Fibroblast of the conjunctiva (primary cell): ENCODE measurements around the gene DOCK3.
"Not testable (repeated sequence)": the region's sequence is repeated elsewhere in the genome, so short reads cannot be mapped to it uniquely, and the experiment has no call there.

ENCODE experiments used
- DNase-seq: peaks from one replicate; pipeline ENCODE4 v3.0.0-alpha.2; 2010; ENCODE audit warnings: low read depth

Gene DOCK3

GRCh38 chr3:51307945-51308607 is 633.3 kb downstream of the DOCK3 start:
- not testable (repeated sequence) for DNase-seq

GRCh38 chr3:51311055-51311454 is 636.3 kb downstream of the DOCK3 start:
- DNase-seq, result peak; percentile 1

- no peak for DNase-seq
These were observed 653.5 kb downstream of the DOCK3 start for GRCh38 chr3:51328206-51328605.

- no peak for DNase-seq
These were observed 655.3 kb downstream of the DOCK3 start for GRCh38 chr3:51330046-51330445.

- no peak for DNase-seq
These were observed 657.4 kb downstream of the DOCK3 start for GRCh38 chr3:51332156-51332555.

GRCh38 chr3:51333021-51333420 is 658.3 kb downstream of the DOCK3 start:
- no peak for DNase-seq

GRCh38 chr3:51336261-51336660 is 661.5 kb downstream of the DOCK3 start:
- DNase-seq, result no peak

- DNase-seq, result no peak
These were observed 662.9 kb downstream of the DOCK3 start for GRCh38 chr3:51337666-51338065.

GRCh38 chr3:51338632-51339031 is 663.9 kb downstream of the DOCK3 start:
- DNase-seq, result no peak

- DNase-seq, result peak; percentile 91
These were observed 665.5 kb downstream of the DOCK3 start for GRCh38 chr3:51340013-51340829.

- no peak for DNase-seq
These were observed 666.4 kb downstream of the DOCK3 start for GRCh38 chr3:51340989-51341636.

- DNase-seq, result peak; percentile 68
These were observed 669.4 kb downstream of the DOCK3 start for GRCh38 chr3:51343918-51344687.

GRCh38 chr3:51350751-51351150 is 676.0 kb downstream of the DOCK3 start:
- no peak for DNase-seq

GRCh38 chr3:51353131-51353530 is 678.4 kb downstream of the DOCK3 start:
- DNase-seq, result no peak

GRCh38 chr3:51353691-51354090 is 679.0 kb downstream of the DOCK3 start:
- no peak for DNase-seq

- no peak for DNase-seq
These were observed 679.4 kb downstream of the DOCK3 start for GRCh38 chr3:51354172-51354571.

- no peak for DNase-seq
These were observed 680.2 kb downstream of the DOCK3 start for GRCh38 chr3:51354731-51355615.

GRCh38 chr3:51355891-51356578 is 681.3 kb downstream of the DOCK3 start:
- DNase-seq, result no peak

GRCh38 chr3:51357856-51358255 is 683.1 kb downstream of the DOCK3 start:
- DNase-seq, result no peak

GRCh38 chr3:51358981-51359380 is 684.3 kb downstream of the DOCK3 start:
- DNase-seq, result no peak

GRCh38 chr3:51360806-51361205 is 686.1 kb downstream of the DOCK3 start:
- no peak for DNase-seq
